Liver (tissue), 9 donors: ENCODE measurements around the gene ATAD3C. TPM values are rescaled to one million over a fixed set of nuclear protein-coding genes. Genes with fewer than 3 reads are reported as not detected.
"Not testable (repeated sequence)": the region's sequence is repeated elsewhere in the genome, so short reads cannot be mapped to it uniquely, and the experiment has no call there.

Experiments used
- DNase-seq: peaks from one replicate; pipeline ENCODE4 v3.0.0-alpha.2; 2017; ENCODE audit warnings: low spot score
- H3K27ac ChIP-seq, 2 donors: one replicate each; pipeline ENCODE4 v1.7.0; 2013; ENCODE audit warnings: inconsistent platforms in 2 of 2, low read length in 2 of 2, control low read depth in 1 of 2, low read depth in 1 of 2, mild to moderate bottlenecking in 1 of 2
- H3K27me3 ChIP-seq, 4 donors: one replicate each; pipeline versions ENCODE4 v1.6.1 to v1.7.0; 2013; ENCODE audit warnings: low read length in 3 of 4, inconsistent platforms in 1 of 4, mild to moderate bottlenecking in 1 of 4, moderate library complexity in 1 of 4; ENCODE audit not compliant: control insufficient read depth in 4 of 4, insufficient read depth in 4 of 4
- H3K36me3 ChIP-seq, 4 donors: one replicate each; pipeline versions ENCODE4 v1.6.1 to v1.7.0; 2013; ENCODE audit warnings: low read length in 3 of 4, mild to moderate bottlenecking in 3 of 4, low read depth in 1 of 4, moderate library complexity in 1 of 4; ENCODE audit not compliant: control insufficient read depth in 4 of 4, insufficient read depth in 3 of 4
- H3K4me1 ChIP-seq, 4 donors: one replicate each; pipeline versions ENCODE4 v1.6.1 to v1.7.0; 2013; ENCODE audit warnings: low read length in 3 of 4, mild to moderate bottlenecking in 3 of 4, moderate library complexity in 1 of 4; ENCODE audit not compliant: control insufficient read depth in 4 of 4, insufficient read depth in 4 of 4
- H3K4me3 ChIP-seq, 3 donors: one replicate each; pipeline versions ENCODE4 v1.6.1 to v1.7.0; 2013; ENCODE audit warnings: low read length in 3 of 3, control low read depth in 1 of 3, low read depth in 1 of 3, mild to moderate bottlenecking in 1 of 3
- H3K9ac ChIP-seq, 2 donors: one replicate each; pipeline ENCODE4 v1.7.0; 2013; ENCODE audit warnings: low read length in 2 of 2, mild to moderate bottlenecking in 2 of 2, moderate library complexity in 2 of 2, control low read depth in 1 of 2, low read depth in 1 of 2
- H3K9me3 ChIP-seq, 4 donors: one replicate each; pipeline versions ENCODE4 v1.6.1 to v1.7.0; 2013; ENCODE audit warnings: low read length in 3 of 4; ENCODE audit not compliant: control insufficient read depth in 4 of 4
- FOXA1 ChIP-seq: IDR thresholded peaks from 2 replicates; pipeline ENCODE4 v1.6.1; 2016; ENCODE audit warnings: antibody characterized with exemption
- FOXA2 ChIP-seq: IDR thresholded peaks from 2 replicates; pipeline ENCODE4 v1.6.1; 2016; ENCODE audit warnings: antibody characterized with exemption
- HNF4A ChIP-seq, 2 donors: conservative IDR thresholded peaks; 2 replicates each; pipeline ENCODE4 v1.6.1; 2016; ENCODE audit warnings: antibody characterized with exemption in 2 of 2, mild to moderate bottlenecking in 2 of 2
- HNF4G ChIP-seq: IDR thresholded peaks from 2 replicates; pipeline ENCODE4 v1.6.1; 2016; ENCODE audit warnings: antibody characterized with exemption
- JUND ChIP-seq, 2 donors: IDR thresholded peaks; 2 replicates each; pipeline ENCODE4 v1.6.1; 2016; ENCODE audit warnings: antibody characterized with exemption in 2 of 2
- MAX ChIP-seq: IDR thresholded peaks from 2 replicates; pipeline ENCODE4 v1.6.1; 2016; ENCODE audit warnings: antibody characterized with exemption
- NR2F2 ChIP-seq: IDR thresholded peaks from 2 replicates; pipeline ENCODE4 v1.6.1; 2016; ENCODE audit warnings: antibody characterized with exemption
- REST ChIP-seq: IDR thresholded peaks from 2 replicates; pipeline ENCODE4 v1.6.1; 2016; ENCODE audit warnings: antibody characterized with exemption, mild to moderate bottlenecking
- RXRA ChIP-seq, 2 donors: IDR thresholded peaks; 2 replicates each; pipeline ENCODE4 v1.6.1; 2017 to 2018; ENCODE audit warnings: antibody characterized with exemption in 2 of 2, mild to moderate bottlenecking in 1 of 2
- SP1 ChIP-seq: IDR thresholded peaks from 2 replicates; pipeline ENCODE4 v1.6.1; 2018; ENCODE audit warnings: antibody characterized with exemption, mild to moderate bottlenecking
- TAF1 ChIP-seq: conservative IDR thresholded peaks from 2 replicates; pipeline ENCODE4 v1.6.1; 2016; ENCODE audit warnings: antibody characterized with exemption, mild to moderate bottlenecking
- YY1 ChIP-seq: IDR thresholded peaks from 2 replicates; pipeline ENCODE4 v1.6.1; 2016; ENCODE audit warnings: antibody characterized with exemption, mild to moderate bottlenecking
- ZBTB33 ChIP-seq: IDR thresholded peaks from 2 replicates; pipeline ENCODE4 v1.6.1; 2016; ENCODE audit warnings: antibody characterized with exemption
- WGBS: extraction: QIAGEN DNeasy Blood & Tissue Kit; methylation state at CpG from one replicate; pipeline ENCODE4 v1.1.7; 2013; 5-methylcytosine and 5-hydroxymethylcytosine counted together
- polyA plus RNA-seq, 2 donors: library from polyadenylated mRNA; stranded (reverse) in 1 of 2; unstranded in 1 of 2; fragments of 200-250 nt in 1 of 2; fragments of >200 nt in 1 of 2; fragmentation: Nextera tagmentation in 1 of 2; extraction: Ambion mirVana in 1 of 2; gene quantifications; one replicate each; pipeline versions ENCODE4 v1.2.1 to v1.2.3, GENCODE V29; 2013 to 2015
- total RNA-seq, 2 donors: library from RNA; depleted of rRNA; stranded (reverse); fragments of >200 nt; gene quantifications; one replicate each; pipeline ENCODE4 v1.2.3, GENCODE V29; 2014
- donor health status: healthy.
- donor health status: healthy.
- donor health status: healthy.
- donor health status: healthy.
- donor health status: healthy.

The ATAD3C gene
- total and polyA plus RNA-seq, 4 donors = 0.19 to 4.8 (median 0.88) TPM

GRCh38 chr1:1507305-1507704 is 57.8 kb downstream of the ATAD3C start (continued):
- no peak for TF ChIP-seq FOXA2
- TF ChIP-seq JUND (IDR thresholded peaks at IDR 0.05) = no peak
- TF ChIP-seq FOXA1 = no peak
- no peak for TF ChIP-seq SP1
- no peak for TF ChIP-seq YY1
- TF ChIP-seq REST = no peak

GRCh38 chr1:1508775-1509464 is 59.4 kb downstream of the ATAD3C start:
- not testable (repeated sequence) for H3K9me3 ChIP-seq, H3K36me3 ChIP-seq, H3K27ac ChIP-seq, H3K9ac ChIP-seq, H3K4me3 ChIP-seq, H3K27me3 ChIP-seq, DNase-seq
- 67% methylated on average over 31 of the region's 34 CpGs for WGBS
- peaks cover 9 to 28% (median 16%) of the 10 kb centered on the region in 4 donors for H3K4me1 ChIP-seq

GRCh38 chr1:1509465-1509850 is 60.0 kb downstream of the ATAD3C start:
- not testable (repeated sequence) for DNase-seq, H3K27me3 ChIP-seq, H3K27ac ChIP-seq, H3K36me3 ChIP-seq, H3K9me3 ChIP-seq, H3K4me3 ChIP-seq, H3K9ac ChIP-seq
- H3K4me1 ChIP-seq = peaks cover 9 to 28% (median 16%) of the 10 kb centered on the region in 4 donors
- WGBS = 82% methylated on average over 17 of the region's 21 CpGs

- Histone ChIP-seq H3K9me3 (no peaks in the 10 kb centered on the region), H3K36me3 (no peaks in the 10 kb centered on the region), H3K4me3 (peak overlapping the region; percentile 76 to 97 (median 89)), H3K9ac (peak overlapping the region; percentile 49 to 63), H3K27me3 (no peaks in the 10 kb centered on the region), H3K4me1 (peaks cover 6 to 23% (median 18%) of the 10 kb centered on the region in 4 donors), H3K27ac (peak overlapping the region; percentile 89 to 92)
- 15% methylated on average over 17 of the region's 17 CpGs for WGBS
- no peak for DNase-seq
- TF ChIP-seq HNF4G = no peak
- TF ChIP-seq REST = no peak
- TF ChIP-seq MAX = no peak
- no peak for TF ChIP-seq FOXA2
- no peak for TF ChIP-seq ZBTB33
- no peak for TF ChIP-seq RXRA (IDR thresholded peaks at IDR 0.05)
- TF ChIP-seq JUND (IDR thresholded peaks at IDR 0.05) = no peak
- no peak for TF ChIP-seq TAF1
- no peak for TF ChIP-seq YY1
- no peak for TF ChIP-seq HNF4A (conservative IDR thresholded peaks at IDR 0.05)
- no peak for TF ChIP-seq FOXA1
- TF ChIP-seq NR2F2 = no peak
Observed at GRCh38 chr1:1510912-1511532, 61.5 kb downstream of the ATAD3C start.
